ENCODE results near the gene FCRL5.

- TF ChIP-seq CTCF (conservative IDR thresholded peaks at IDR 0.05; ENCODE audit: low read length) = no peak
- no peak for TF ChIP-seq EZH2phosphoT487 (IDR thresholded peaks at IDR 0.05; ENCODE audit: borderline replicate concordance, low read depth, low read length)
These were observed 28.4 kb downstream of the FCRL5 start for GRCh38 chr1:157523774-157524493.

All from OCI-LY7 (cell line).